ENCODE data around the gene DHFR2. TPM values are rescaled to one million over a fixed set of nuclear protein-coding genes. Genes with fewer than 3 reads are reported as not detected.

DHFR2 gene
- total RNA-seq, 4 donors from 2014 or later = 1.2 to 2.1 (median 1.4) TPM

DNA sequence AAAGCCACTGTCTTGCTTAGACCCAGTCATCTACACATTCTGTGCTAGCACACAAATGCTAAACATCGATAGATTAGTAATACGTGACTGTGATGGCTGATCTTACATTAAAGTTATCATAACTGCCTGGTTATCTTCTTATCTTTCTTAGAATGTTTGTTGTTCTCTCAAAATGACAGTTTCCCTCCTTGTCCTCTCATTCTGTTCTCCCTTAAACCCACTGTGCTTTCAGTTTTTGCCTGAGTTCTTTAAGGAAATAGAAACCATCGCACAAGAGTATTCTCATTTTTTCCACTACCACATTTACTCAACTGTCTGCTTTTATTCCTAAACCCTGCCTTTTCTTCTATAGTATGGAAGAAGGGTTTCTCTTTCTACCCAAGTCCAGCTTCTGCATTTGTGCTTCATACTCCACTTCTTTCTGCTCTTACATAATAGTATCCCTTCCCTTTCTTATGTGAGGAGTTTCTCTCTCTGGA is 51.4 kb downstream of the DHFR2 start:
- intact Hi-C loops (cut with DNase I; ENCODE audit: low total_unique reads) = no loop called here
- no peak overlapping the region for H3K4me3 ChIP-seq
- no peaks in the 10 kb centered on the region for H3K9me3 ChIP-seq
- in situ Hi-C loops (cut with MboI; ENCODE audit: low sequenced_read_pairs in 4 of 4) = loop anchor here in 1 of 4 donors (10.0 kb wide), 1 partner anchor 64 kb away; no protein-coding TSS in a partner anchor
- ATAC-seq (no peak), DNase-seq (no peak)
- TF ChIP-seq CTCF (IDR thresholded peaks at IDR 0.05 in 4 of 5, conservative IDR thresholded peaks at IDR 0.05 in 1 of 5) (no peak), POLR2A (IDR thresholded peaks at IDR 0.05) (no peak)
- no peaks in the 10 kb centered on the region for H3K27me3 ChIP-seq
- H3K36me3 ChIP-seq = no peaks in the 10 kb centered on the region
- H3K4me1 ChIP-seq = no peaks in the 10 kb centered on the region
- no peak overlapping the region for H3K27ac ChIP-seq

DNA sequence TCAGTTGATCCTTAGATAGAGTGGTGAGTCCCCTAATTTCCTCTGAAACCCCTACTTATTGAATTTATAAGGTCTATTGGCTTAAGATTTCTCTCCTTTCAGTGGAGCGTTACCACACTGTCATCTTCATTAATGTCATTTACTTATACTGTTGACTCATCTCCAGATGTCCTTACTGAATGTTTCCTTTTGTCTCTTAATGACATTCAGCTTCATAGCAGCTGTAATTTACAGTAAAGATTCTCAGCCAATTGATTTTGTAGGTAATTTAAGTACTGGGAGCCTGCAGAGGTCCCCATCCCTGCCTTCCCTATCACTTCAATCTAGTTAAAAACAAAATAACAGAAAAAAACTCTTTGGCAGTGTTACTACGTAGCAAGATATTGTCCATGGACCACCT is 53.1 kb downstream of the DHFR2 start:
- no peaks in the 10 kb centered on the region for H3K9me3 ChIP-seq
- TF ChIP-seq CTCF (IDR thresholded peaks at IDR 0.05 in 4 of 5, conservative IDR thresholded peaks at IDR 0.05 in 1 of 5) (no peak), POLR2A (IDR thresholded peaks at IDR 0.05) (no peak)
- ATAC-seq = no peak
- intact Hi-C loops (cut with DNase I; ENCODE audit: low total_unique reads) (no loop called here), in situ Hi-C loops (cut with MboI; ENCODE audit: low sequenced_read_pairs in 4 of 4) (loop anchor here in 3 of 4 donors (10.0 kb wide), 2 partner anchors 55 to 65 kb away; partner anchors contain the start of genes DHFR2 (in 2 of the 3) and NSUN3 (in 2 of the 3))
- H3K36me3 ChIP-seq = no peaks in the 10 kb centered on the region
- DNase-seq = no peak
- H3K27ac ChIP-seq = no peak overlapping the region
- H3K4me1 ChIP-seq = no peaks in the 10 kb centered on the region
- no peaks in the 10 kb centered on the region for H3K27me3 ChIP-seq
- H3K4me3 ChIP-seq = no peak overlapping the region

- intact Hi-C loops (cut with DNase I; ENCODE audit: low total_unique reads) (no loop called here), in situ Hi-C loops (cut with MboI; ENCODE audit: low sequenced_read_pairs in 4 of 4) (loop anchor here in 2 of 4 donors (10.0 kb wide), 1 partner anchor 57 kb away; the partner anchor contains the start of genes DHFR2 (in 2 of the 2) and NSUN3 (in 2 of the 2))
- no peak for ATAC-seq
- Histone ChIP-seq H3K36me3 (no peaks in the 10 kb centered on the region), H3K9me3 (no peaks in the 10 kb centered on the region), H3K4me3 (no peak overlapping the region), H3K27ac (no peak overlapping the region), H3K4me1 (peaks cover 0 to 4% of the 10 kb centered on the region in 2 donors), H3K27me3 (no peaks in the 10 kb centered on the region)
- no peak for DNase-seq
- no peak for TF ChIP-seq CTCF (IDR thresholded peaks at IDR 0.05 in 4 of 5, conservative IDR thresholded peaks at IDR 0.05 in 1 of 5)
- TF ChIP-seq POLR2A (IDR thresholded peaks at IDR 0.05) = no peak
These were observed 54.5 kb downstream of the DHFR2 start for GRCh38 chr3:94008253-94008652.

Other genes with a start within 250 kb of the DHFR2 start
- gene PROS1, start 89.0 kb downstream of the DHFR2 start, total RNA-seq = 1 to 10 TPM; 5.0 to 8.3 (median 7.6) TPM
- gene ARL13B, start 82.8 kb downstream of the DHFR2 start, total RNA-seq = 1 to 10 TPM; 1.2 to 2.7 (median 1.4) TPM
- gene STX19, start 34.3 kb downstream of the DHFR2 start, total RNA-seq = not detected
- 1 to 10 TPM; 1.4 to 2.5 (median 2.1) TPM for gene NSUN3, start 145 bp upstream of the DHFR2 start, total RNA-seq

Data from gastrocnemius medialis (tissue), 4 donors.